Measurements from ENCODE around the gene AP4B1.
"Not testable (repeated sequence)": the region's sequence is repeated elsewhere in the genome, so short reads cannot be mapped to it uniquely, and the experiment has no call there.

AP4B1 gene

DNA sequence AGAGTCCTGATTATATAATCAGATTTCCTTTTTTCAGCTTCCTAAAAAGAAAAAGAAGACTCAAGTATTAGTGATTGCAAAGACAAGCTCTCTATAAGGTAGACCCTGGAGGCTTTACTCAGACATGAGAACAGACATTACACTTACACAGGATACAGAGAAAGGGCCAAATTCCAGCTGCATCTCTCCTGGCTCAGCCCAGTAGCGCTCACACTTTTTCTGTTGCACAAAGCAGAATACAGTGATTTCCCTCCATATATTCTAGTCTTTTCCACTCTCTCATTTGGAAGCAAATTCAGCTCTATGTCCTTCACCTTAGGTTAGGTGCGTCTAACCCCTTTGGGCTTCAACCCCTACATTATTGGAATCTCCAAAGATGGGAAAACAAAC lies 48.2 kb downstream of the AP4B1 start:
- no peak for TF ChIP-seq POLR2A (IDR thresholded peaks at IDR 0.05; ENCODE audit: low read depth, low read length)
- no peak for TF ChIP-seq SPI1 (IDR thresholded peaks at IDR 0.05; ENCODE audit: low read depth, low read length)
- no peak for TF ChIP-seq PAX5 (IDR thresholded peaks at IDR 0.05; ENCODE audit: insufficient read depth, low read length, severe bottlenecking)
- TF ChIP-seq POLR2AphosphoS5 (IDR thresholded peaks at IDR 0.05; ENCODE audit: low read depth, low read length): no peak
- no peak for TF ChIP-seq POU2F2 (IDR thresholded peaks at IDR 0.05; ENCODE audit: low read depth, low read length)
- TF ChIP-seq TAF1 (IDR thresholded peaks at IDR 0.05; ENCODE audit: low read depth, low read length): no peak
- no peak for FAIRE-seq
- no peak for DNase-seq (ENCODE audit: insufficient read length, low spot score)

DNA sequence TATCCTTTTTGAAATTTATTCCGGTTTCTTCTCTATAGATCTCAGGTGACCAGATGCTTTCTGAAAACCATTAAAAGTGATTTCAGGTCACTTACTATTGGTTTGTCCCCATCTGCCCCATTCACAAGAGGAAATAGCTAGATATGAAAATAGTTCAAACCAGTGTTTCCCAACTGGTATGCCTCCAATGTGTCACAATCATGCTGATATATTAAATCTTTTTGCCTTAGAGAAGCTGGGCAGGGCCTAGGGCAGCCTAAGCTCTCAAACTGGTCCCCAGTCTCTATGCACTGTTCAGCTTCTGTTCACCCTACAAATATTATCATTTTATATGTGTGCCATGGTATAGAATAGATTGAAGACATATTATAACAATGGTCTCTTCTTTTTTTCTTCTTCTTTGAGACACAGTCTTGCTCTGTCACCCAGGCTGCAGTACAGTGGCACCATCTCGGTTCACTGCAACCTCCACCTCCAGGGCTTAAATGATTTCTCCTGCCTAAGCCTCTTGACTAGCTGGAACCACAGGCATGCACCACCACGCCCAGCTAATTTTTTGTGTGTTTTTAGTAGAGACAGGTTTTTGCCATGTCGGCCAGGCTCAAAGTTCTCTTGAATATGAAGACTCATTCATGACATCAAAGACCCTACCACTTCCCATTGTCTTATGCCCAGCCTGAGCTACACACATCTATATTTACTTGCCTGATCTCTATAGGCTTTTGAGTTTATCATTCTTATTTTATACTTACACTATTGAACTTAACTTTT lies 48.8 kb downstream of the AP4B1 start:
- FAIRE-seq (no peak), DNase-seq (ENCODE audit: insufficient read length, low spot score) (no peak)
- no peak for TF ChIP-seq PAX5 (IDR thresholded peaks at IDR 0.05; ENCODE audit: insufficient read depth, low read length, severe bottlenecking)
- TF ChIP-seq SPI1 (IDR thresholded peaks at IDR 0.05; ENCODE audit: low read depth, low read length): no peak
- no peak for TF ChIP-seq POLR2A (IDR thresholded peaks at IDR 0.05; ENCODE audit: low read depth, low read length)
- TF ChIP-seq TAF1 (IDR thresholded peaks at IDR 0.05; ENCODE audit: low read depth, low read length): no peak
- no peak for TF ChIP-seq POLR2AphosphoS5 (IDR thresholded peaks at IDR 0.05; ENCODE audit: low read depth, low read length)
- no peak for TF ChIP-seq POU2F2 (IDR thresholded peaks at IDR 0.05; ENCODE audit: low read depth, low read length)

DNA sequence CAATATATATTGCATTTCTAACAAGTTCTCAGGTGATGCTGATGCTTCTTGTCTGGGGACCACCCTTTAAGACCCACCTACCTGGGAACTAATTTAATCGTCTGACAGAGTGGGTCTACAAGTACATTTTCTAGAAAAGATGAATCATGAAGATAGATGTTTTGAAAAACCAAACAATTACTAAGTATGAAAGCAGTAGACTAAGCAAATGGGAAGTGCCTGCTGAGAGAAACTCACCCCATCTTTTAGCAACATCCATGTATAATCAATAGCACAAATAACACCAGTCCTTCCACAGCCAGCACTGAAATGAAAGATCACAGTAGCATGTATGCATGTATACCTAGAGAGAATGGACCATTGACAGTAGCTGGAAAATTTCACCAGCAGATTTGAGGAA lies 50.4 kb downstream of the AP4B1 start:
- FAIRE-seq (no peak), DNase-seq (ENCODE audit: insufficient read length, low spot score) (no peak)
- TF ChIP-seq PAX5 (IDR thresholded peaks at IDR 0.05; ENCODE audit: insufficient read depth, low read length, severe bottlenecking): no peak
- TF ChIP-seq SPI1 (IDR thresholded peaks at IDR 0.05; ENCODE audit: low read depth, low read length): no peak
- TF ChIP-seq POLR2A (IDR thresholded peaks at IDR 0.05; ENCODE audit: low read depth, low read length): no peak
- TF ChIP-seq POLR2AphosphoS5 (IDR thresholded peaks at IDR 0.05; ENCODE audit: low read depth, low read length): no peak
- TF ChIP-seq TAF1 (IDR thresholded peaks at IDR 0.05; ENCODE audit: low read depth, low read length): no peak
- TF ChIP-seq POU2F2 (IDR thresholded peaks at IDR 0.05; ENCODE audit: low read depth, low read length): no peak

DNA sequence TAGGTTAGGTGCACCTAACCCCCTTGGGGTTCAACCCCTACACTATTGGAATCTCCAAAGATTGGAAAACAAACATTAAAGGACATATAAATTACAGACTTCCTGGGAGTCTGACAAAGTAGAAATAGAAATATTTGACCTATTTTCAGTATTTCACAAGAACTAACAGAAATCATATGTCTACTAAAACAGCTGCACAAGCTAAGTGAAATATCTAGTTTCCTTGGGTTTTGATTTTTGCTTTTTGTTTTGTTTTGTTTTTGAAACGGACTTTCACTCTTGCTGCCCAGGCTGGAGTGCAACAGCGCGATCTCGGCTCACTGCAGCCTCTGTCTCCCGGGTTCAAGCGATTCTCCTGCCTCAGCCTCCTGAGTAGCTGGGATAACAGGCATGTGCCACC lies 51.9 kb downstream of the AP4B1 start:
- DNase-seq (ENCODE audit: insufficient read length, low spot score); FAIRE-seq: not testable (repeated sequence)

DNA sequence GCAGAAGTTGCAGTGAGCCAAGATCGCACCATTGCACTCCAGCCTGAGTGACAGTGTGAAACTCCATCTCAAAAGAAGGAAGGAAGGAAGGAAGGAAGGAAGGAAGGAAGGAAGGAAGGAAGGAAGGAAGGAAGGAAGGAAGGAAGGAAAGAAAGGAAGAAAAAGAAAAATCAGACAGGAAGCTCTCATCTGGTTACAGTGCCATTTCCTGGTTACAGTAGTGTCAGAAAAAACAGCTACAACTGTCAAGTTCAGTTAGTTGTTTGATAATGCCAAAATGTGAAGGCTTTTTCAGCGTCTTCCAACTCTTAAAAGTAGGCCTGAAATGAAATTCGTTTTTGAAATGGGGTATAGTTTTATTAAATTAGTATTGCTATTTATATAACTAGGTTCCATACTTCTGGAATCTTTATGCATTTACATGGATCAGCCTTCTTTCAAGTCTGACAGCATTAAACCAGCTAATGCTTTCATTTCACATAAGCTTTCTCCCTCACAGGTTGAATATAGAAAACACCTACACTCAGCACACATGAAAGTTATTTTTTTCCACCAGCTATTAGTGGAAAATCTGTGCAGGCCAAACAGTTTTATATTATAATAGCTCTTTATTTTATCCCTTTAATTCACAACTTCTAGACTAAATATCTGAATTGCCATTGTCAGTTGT lies 54.3 kb downstream of the AP4B1 start:
- TF ChIP-seq TAF1 (IDR thresholded peaks at IDR 0.05; ENCODE audit: low read depth, low read length): no peak
- no peak for TF ChIP-seq POLR2A (IDR thresholded peaks at IDR 0.05; ENCODE audit: low read depth, low read length)
- no peak for TF ChIP-seq POLR2AphosphoS5 (IDR thresholded peaks at IDR 0.05; ENCODE audit: low read depth, low read length)
- TF ChIP-seq PAX5 (IDR thresholded peaks at IDR 0.05; ENCODE audit: insufficient read depth, low read length, severe bottlenecking): no peak
- TF ChIP-seq POU2F2 (IDR thresholded peaks at IDR 0.05; ENCODE audit: low read depth, low read length): no peak
- TF ChIP-seq SPI1 (IDR thresholded peaks at IDR 0.05; ENCODE audit: low read depth, low read length): no peak
- DNase-seq (ENCODE audit: insufficient read length, low spot score): no peak
- no peak for FAIRE-seq

DNA sequence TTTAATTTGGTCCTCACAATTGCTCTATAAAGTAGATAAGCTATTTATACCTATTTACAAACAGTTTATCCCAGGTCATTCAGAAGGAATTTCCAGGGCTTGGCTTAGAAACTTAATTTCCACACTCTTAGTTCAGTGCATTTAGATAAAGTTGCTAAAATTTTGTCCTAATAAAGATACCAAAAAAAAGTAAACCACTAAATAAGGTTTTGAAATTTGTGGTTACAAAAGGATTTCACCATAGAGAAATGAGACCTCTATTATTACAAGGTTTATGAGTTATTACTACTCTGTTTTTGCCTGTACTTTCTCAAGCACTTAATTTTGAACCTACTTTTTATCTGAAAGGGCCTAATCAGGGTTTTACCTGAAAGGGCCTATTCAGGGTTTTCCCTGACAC lies 55.5 kb downstream of the AP4B1 start:
- TF ChIP-seq POLR2A (IDR thresholded peaks at IDR 0.05; ENCODE audit: low read depth, low read length) (no peak), POLR2AphosphoS5 (IDR thresholded peaks at IDR 0.05; ENCODE audit: low read depth, low read length) (no peak), SPI1 (IDR thresholded peaks at IDR 0.05; ENCODE audit: low read depth, low read length) (no peak), PAX5 (IDR thresholded peaks at IDR 0.05; ENCODE audit: insufficient read depth, low read length, severe bottlenecking) (no peak), TAF1 (IDR thresholded peaks at IDR 0.05; ENCODE audit: low read depth, low read length) (no peak), POU2F2 (IDR thresholded peaks at IDR 0.05; ENCODE audit: low read depth, low read length) (no peak)
- no peak for FAIRE-seq
- DNase-seq (ENCODE audit: insufficient read length, low spot score): no peak

DNA sequence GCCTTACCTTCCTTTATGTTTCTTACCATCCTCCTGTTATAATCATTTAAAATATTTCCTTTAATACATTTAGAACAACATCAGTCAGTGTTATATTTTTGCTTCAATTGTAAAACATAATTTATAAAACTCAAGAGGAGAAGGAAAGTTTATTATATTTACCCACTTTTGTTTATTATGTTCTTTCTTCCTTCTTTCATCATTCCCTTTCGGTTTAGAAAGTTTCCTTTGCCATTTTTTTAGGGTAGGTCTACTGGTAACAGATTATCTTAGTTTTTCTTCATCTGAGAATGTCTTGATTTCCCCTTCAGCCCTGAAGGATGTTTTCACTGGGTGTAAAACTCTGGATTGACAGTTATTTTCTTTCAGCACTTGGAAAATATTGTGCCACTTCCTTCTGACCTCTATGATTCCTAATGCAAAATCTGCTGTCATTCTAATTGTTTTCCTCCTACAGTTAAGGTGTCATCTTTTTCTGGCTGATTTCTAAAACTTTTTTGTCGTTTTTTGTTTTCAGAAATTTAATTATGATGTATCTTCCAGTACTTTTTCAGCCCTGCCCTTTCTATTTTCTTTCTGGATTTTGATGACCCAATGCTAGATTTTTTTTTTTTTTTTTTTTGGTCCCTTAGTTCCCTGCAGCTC lies 58.1 kb downstream of the AP4B1 start:
- no peak for TF ChIP-seq PAX5 (IDR thresholded peaks at IDR 0.05; ENCODE audit: insufficient read depth, low read length, severe bottlenecking)
- TF ChIP-seq TAF1 (IDR thresholded peaks at IDR 0.05; ENCODE audit: low read depth, low read length): no peak
- no peak for TF ChIP-seq SPI1 (IDR thresholded peaks at IDR 0.05; ENCODE audit: low read depth, low read length)
- TF ChIP-seq POU2F2 (IDR thresholded peaks at IDR 0.05; ENCODE audit: low read depth, low read length): no peak
- TF ChIP-seq POLR2A (IDR thresholded peaks at IDR 0.05; ENCODE audit: low read depth, low read length): no peak
- TF ChIP-seq POLR2AphosphoS5 (IDR thresholded peaks at IDR 0.05; ENCODE audit: low read depth, low read length): no peak
- DNase-seq (ENCODE audit: insufficient read length, low spot score): no peak
- no peak for FAIRE-seq
